ENCODE measurements around the gene IDH3B.
A peak's percentile ranks its signal among the peaks of the same experiment; 100 is the strongest.

IDH3B gene

GRCh38 chr20:2655331-2656116 is 8.5 kb downstream of the IDH3B start:
- no peak for DNase-seq

GRCh38 chr20:2654831-2655230 is 9.2 kb downstream of the IDH3B start:
- DNase-seq: no peak

DNA sequence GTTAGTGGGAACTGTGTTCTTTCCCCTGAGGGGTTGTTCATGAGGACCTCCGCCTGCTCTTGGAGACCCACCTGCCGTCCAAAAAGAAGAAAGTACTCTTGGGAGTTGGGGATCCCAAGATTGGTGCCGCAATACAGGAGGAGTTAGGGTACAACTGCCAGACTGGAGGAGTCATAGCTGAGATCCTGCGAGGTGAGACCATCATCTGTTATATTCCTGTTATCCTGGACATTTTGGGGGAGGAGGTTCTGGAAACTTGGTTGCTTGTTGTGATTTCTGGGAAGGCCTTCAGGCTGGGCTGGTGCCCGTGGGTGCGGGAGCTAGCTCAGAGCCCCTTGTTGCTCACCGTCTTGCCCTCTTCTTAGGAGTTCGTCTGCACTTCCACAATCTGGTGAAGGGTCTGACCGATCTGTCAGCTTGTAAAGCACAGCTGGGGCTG is 9.6 kb downstream of the IDH3B start:
- DNase-seq: no peak

- no peak for DNase-seq
Measured at GRCh38 chr20:2653556-2654383, 10.2 kb downstream of the IDH3B start.

DNA sequence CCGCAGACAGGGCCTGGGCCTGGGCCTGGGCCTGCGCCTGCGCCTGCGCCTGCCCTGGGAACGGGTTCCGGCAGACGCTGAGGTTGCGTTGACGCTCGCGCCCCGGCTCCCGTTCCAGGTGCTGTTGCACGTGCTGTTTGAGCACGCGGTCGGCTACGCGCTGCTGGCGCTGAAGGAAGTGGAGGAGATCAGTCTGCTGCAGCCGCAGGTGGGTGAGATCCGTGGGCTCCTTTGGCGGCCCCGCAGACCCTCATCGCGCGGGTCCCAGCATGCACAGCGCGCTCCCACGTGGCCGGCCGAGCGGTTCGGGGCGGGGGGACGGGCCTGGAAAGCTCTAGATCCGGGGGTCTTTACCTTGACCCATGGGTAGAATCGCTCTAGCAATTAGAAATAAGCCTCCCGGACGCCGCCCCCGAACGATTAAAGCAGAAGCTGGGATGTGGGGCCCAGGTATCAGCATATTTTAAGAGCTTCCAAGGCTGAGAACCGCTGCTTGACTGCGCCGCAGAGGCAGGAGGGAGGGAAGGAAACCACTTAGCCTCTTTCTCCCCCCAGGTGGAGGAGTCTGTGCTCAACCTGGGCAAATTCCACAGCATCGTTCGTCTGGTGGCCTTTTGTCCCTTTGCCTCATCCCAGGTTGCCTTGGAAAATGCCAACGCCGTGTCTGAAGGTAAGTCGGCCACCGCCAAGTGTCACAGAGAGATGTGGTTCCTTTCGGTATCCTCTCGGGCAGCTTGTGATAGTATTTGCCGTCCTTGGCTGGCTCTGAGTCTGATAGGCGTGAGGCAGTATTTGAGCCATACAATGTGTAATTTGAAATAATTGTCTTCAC is 11.1 kb downstream of the IDH3B start:
- peak; percentile 35 for DNase-seq

DNA sequence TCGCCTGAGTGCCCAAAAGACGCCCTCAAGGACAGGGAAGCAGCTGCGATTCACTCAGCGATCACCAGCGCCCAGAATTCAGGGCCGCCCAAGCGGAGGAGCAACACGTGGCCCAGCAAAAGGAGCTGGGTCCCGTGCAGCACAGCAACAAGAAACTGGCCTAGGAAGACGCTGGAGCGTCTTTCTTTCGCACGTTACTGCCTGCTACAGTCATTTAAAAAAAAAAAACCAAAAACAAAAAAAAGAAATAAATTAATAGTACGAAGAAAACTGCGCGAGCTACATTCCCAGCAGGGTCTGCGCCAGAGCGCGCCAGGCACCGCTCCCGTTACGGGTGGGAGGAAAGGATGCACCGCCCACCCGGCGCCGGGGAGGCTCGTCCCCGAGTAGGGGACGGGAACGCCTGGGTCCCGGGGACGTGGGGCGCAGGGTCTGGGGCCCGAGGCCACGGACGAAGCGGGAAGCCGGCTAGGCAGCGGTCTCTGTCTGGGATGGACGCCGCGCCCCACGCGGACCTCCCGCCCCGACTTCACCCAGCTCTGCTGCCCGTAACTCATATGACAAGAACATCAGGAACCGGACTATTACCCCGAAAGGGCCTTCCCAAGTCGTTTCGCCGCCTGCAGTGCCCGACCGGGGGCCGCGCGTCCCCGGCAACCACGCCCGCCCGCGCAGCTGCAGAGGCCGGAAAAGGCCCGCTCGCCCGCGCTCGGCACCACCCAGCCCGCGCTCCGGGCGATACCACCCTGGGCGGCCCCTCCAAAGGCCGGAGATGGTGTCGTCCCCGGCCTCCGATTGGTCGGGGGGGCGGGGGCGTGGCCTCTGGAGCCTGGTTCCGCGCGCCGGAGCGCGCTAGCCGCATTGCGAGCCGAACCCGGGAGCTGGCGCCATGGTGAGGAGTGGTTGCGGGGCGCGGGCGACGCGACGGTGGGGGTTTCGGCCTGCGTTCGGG is 12.0 kb downstream of the IDH3B start, which contains the start of gene NOP56:
NOP56 (plus strand) TSS at position 861 of the 952 bp plus-strand sequence; CDS start at position 890, 29 bp downstream.
- peak; percentile 89 for DNase-seq

GRCh38 chr20:2643708-2644107 is 20.3 kb downstream of the IDH3B start:
- no peak for DNase-seq

DNA sequence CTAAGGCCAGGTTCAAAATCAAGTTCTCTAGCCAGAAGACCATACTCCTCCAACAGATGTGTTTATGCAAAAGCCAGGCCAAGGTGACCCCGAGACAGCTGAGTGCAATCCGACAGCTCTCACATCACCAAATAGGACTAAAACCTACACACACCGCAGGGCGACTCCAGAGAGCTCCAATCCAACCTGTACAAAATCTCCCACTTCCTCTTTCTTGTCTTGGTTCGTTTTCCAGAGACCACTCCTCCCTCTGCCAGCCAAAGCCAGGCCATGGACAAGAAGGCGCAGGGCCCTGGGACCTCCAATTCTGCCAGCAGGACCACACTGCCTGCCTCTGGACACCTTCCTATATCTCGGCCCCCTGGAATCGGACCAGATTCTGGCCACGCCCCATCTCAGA is 23.1 kb downstream of the IDH3B start:
- no peak for DNase-seq

DNA sequence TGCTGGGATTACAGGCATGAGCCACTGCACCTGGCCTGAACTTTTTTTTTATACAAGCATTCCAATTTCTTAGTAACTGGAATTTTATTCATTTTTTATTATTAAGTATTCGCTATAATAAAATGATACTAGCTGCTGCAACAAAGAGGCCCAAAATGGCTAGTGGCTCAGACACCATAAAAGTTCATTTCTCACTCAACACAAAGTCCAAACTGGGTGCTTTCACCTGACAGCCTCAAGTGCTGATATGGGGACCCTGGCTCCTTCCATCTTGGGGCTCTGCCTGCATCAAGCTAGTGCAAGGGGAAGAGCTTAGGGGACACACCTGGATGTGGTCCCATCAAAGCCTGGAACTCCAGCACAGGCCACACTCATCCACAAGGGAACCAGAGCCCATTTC is 23.8 kb downstream of the IDH3B start:
- DNase-seq: no peak

- DNase-seq: no peak
Measured at GRCh38 chr20:2637246-2637645, 26.8 kb downstream of the IDH3B start.

DNA sequence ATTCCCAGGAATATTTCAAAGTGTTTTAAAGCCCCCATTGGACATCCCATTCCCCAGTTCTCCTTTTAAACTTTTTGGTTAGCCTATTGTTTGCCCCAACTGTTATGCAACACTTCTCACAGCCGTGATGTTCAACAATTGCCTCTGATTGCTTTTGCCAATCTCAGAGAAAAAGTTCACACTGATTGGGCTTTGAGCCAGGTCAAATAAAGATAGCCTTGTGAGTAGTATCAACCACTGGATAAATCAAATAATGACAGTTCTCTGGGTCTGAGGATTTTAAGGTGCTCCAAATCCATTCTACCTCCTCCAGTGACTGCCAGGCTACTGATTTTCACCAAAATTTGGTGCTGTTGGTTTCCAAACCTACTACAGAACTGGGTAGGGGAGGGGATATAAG is 30.6 kb downstream of the IDH3B start:
- DNase-seq: no peak

- DNase-seq: no peak
Measured at GRCh38 chr20:2631228-2631627, 32.8 kb downstream of the IDH3B start.

GRCh38 chr20:2626853-2627541 is 37.0 kb downstream of the IDH3B start:
- DNase-seq: no peak

GRCh38 chr20:2625062-2625461 is 39.0 kb downstream of the IDH3B start:
- no peak for DNase-seq

GRCh38 chr20:2624190-2624589 is 39.8 kb downstream of the IDH3B start:
- DNase-seq: no peak

DNA sequence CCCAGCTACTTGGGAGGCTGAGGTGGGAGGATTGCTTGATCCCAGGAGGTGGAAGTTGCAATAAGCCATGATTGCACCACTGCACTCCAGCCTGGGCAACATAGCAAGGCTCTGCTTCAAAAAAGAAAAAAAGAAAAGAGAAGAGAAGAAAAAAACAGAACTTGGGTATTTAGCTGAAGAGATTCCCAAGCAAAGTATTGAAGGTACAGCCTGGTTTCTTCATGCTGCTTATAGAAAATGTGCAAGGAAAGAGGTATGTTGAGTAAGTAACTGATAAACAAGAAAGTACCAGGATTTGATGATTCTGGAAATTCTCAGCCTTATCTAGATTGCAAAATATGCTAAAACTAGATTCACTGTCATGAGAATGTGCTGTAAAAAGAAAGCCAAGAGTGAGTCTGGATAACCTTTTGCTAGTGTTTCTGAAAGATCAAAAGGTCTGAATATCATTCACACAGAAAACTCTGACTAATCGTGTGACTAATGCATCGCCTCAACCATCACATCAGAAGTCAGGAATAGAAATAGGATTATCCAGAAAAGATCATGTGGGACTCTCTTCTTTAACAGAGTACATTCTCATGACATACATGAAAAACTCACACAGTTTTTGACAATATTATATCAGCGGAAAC is 43.9 kb downstream of the IDH3B start:
- DNase-seq: no peak

DNA sequence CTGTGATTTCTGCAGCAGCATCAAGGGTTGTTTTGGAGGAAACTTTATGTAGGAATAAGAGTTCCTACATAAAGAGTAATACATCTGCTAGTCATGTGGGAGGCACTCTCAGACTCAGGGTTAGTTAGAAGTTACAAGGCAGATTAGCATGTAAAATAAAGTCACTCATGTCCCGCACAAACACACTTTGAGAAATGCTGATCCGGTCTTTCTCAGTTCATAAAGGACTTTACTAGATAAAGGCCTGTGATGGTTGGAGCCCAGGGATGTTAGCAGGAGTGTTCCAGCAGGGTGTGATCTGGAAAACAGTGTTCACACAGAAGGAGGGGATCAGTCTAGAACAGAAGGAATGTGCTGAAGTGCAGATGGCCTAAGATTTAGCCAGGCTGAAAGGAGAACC is 44.7 kb downstream of the IDH3B start:
- DNase-seq: no peak

DNA sequence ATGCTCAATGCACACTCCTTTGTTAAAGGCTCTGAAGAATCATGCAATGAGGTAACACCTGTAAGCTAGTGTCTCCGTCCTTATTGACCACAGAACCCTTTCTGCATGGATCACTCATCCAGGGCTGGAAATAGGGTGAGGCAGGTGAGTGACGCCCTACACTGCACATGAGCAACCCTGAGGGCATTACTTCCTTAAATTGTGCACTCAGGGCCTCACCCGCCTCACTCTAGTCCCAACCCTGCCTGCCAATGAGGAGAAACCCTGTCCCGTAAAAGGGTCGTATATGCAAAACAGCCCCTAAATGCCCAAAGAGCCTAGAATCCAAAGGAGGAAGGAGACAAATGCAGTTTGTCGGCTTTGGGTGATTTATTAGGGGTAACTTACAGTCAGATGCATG is 45.2 kb downstream of the IDH3B start:
- no peak for DNase-seq

GRCh38 chr20:2617099-2617714 is 46.8 kb downstream of the IDH3B start:
- DNase-seq: no peak

DNA sequence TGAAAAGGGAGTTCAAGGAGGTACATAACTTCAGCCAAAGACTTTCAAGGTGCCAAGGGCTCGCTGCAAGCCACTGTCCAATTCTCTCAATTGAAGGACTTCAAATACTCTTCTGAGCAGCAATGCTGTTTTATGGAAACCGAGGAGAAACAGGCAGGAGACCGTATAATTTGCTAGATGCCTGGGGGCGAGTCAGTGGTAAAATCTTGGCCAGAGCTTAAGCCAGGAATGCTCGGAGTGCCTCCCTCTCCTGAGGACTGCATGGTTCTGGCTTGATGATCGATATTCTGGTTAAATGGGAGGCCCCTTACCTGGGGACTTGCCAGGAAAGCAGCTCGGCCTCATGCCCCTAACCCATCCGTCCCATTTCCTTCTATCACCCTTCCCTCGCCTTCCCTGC is 47.4 kb downstream of the IDH3B start:
- no peak for DNase-seq

Data from NCI-H748 treated with DMSO at 0.1 percent for 48 hours (cell line).